ENCODE results near the gene STAP1. TPM values are rescaled to one million over a fixed set of nuclear protein-coding genes. Genes with fewer than 3 reads are reported as not detected.

Gene STAP1
- total RNA-seq, 6 donors from 2014 or later: 0.89 to 2.7 (median 1.7) TPM; not detected in 2

DNA sequence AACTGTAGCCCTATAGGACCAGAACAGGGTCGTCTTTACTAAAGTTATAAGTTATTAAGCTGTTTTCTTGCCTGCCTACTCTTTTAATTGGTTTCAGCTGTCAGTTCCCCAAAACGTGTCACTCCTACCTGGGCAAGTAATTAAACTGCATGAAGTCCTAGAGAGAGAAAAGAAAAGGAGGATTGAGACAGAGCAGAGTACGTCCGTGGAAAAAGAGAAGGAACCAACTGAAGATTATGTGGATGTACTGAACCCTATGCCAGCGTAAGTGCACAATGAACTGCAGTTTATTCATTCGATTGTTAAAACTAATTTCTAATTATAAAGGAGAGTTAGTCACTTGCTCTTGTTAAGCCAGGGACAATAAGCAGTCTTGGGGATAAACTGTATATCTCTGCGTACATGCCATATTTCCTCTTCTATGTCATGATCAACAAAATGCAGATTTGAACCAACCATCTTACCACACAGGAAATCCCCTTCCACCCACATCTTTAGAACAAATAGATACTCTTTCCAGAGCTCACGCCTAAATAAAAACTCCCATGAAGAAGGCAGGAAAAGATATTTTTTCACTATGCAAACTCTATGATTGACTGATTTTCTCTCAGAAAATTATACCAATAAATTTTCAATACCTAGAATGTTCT, 22.8 kb downstream of the STAP1 start:
- no peaks in the 10 kb centered on the region for H3K27me3 ChIP-seq
- ATAC-seq (ENCODE audit: low FRiP score in 2 of 2): no peak

DNA sequence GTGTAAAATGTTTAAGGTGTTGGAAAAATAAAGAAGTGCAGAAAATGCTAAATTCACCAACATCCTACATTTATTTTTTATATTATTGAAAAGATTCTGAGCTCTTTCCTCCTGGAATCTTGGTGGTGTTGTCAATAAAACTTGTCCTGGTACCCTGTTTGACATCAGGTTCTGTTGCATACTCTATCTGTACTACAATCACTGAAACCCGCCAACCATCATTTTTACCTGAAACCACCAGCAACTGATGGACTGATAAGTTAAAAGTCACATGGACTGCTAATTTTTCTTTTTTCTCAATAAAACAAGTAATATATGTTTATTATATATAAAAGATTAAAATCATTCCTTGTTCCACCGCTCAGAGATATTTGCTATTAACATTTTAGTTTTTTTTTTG, 23.4 kb downstream of the STAP1 start:
- H3K4me3 ChIP-seq: no peak overlapping the region
- DNase-seq (no peak), ATAC-seq (ENCODE audit: low FRiP score in 2 of 2) (no peak)
- no peak overlapping the region for H3K27ac ChIP-seq
- H3K36me3 ChIP-seq: no peaks in the 10 kb centered on the region
- TF ChIP-seq POLR2AphosphoS5 (IDR thresholded peaks at IDR 0.05): no peak
- no peak for TF ChIP-seq EP300 (IDR thresholded peaks at IDR 0.05)
- TF ChIP-seq, protein P1, sequence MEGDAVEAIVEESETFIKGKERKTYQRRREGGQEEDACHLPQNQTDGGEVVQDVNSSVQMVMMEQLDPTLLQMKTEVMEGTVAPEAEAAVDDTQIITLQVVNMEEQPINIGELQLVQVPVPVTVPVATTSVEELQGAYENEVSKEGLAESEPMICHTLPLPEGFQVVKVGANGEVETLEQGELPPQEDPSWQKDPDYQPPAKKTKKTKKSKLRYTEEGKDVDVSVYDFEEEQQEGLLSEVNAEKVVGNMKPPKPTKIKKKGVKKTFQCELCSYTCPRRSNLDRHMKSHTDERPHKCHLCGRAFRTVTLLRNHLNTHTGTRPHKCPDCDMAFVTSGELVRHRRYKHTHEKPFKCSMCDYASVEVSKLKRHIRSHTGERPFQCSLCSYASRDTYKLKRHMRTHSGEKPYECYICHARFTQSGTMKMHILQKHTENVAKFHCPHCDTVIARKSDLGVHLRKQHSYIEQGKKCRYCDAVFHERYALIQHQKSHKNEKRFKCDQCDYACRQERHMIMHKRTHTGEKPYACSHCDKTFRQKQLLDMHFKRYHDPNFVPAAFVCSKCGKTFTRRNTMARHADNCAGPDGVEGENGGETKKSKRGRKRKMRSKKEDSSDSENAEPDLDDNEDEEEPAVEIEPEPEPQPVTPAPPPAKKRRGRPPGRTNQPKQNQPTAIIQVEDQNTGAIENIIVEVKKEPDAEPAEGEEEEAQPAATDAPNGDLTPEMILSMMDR (IDR thresholded peaks at IDR 0.05): no peak
- no peak for TF ChIP-seq POLR2A (IDR thresholded peaks at IDR 0.05)
- no peaks in the 10 kb centered on the region for H3K9me3 ChIP-seq
- WGBS, 2 donors: 73 to 98% methylated on average over 2 of the region's 2 CpGs
- H3K27me3 ChIP-seq: no peaks in the 10 kb centered on the region
- H3K4me1 ChIP-seq: no peaks in the 10 kb centered on the region

More for the DNA sequence above, 22.8 kb downstream of the STAP1 start:
- TF ChIP-seq POLR2AphosphoS5 (IDR thresholded peaks at IDR 0.05) (no peak), POLR2A (IDR thresholded peaks at IDR 0.05) (no peak), EP300 (IDR thresholded peaks at IDR 0.05) (no peak)
- TF ChIP-seq, protein P1 (IDR thresholded peaks at IDR 0.05): no peak
- DNase-seq: no peak
- 51 to 68% methylated on average over 8 of the region's 8 CpGs for WGBS, 2 donors
- Histone ChIP-seq H3K27ac (no peak overlapping the region), H3K4me3 (no peak overlapping the region), H3K4me1 (no peaks in the 10 kb centered on the region), H3K9me3 (no peaks in the 10 kb centered on the region), H3K36me3 (no peaks in the 10 kb centered on the region)

DNA sequence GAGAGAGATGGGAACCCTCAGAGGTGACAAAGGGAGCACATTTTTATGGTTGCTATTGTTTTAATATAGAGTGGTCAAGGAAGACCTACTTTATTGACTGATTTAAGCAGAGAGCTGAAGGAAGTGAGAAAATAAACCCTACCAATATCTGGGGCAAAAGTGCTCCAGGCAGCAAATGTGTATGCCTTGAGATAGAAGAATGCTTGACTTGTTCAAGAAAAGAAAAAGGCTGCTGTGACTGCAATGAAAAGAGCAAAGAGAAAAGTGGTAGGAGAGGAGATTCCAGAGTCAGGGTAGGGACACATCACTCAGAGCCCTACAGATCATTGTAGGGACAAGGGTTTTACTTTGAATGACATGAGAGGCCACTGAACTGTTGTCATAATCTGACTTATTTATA, 26.0 kb downstream of the STAP1 start:
- H3K4me3 ChIP-seq: no peak overlapping the region
- H3K27me3 ChIP-seq: no peaks in the 10 kb centered on the region
- no peak overlapping the region for H3K27ac ChIP-seq
- ATAC-seq (ENCODE audit: low FRiP score in 2 of 2) (no peak), DNase-seq (no peak)
- no peaks in the 10 kb centered on the region for H3K4me1 ChIP-seq
- H3K9me3 ChIP-seq: no peaks in the 10 kb centered on the region
- TF ChIP-seq POLR2A (IDR thresholded peaks at IDR 0.05) (no peak), EP300 (IDR thresholded peaks at IDR 0.05) (no peak), POLR2AphosphoS5 (IDR thresholded peaks at IDR 0.05) (no peak)
- TF ChIP-seq, protein P1 (IDR thresholded peaks at IDR 0.05): no peak
- H3K36me3 ChIP-seq: no peaks in the 10 kb centered on the region

DNA sequence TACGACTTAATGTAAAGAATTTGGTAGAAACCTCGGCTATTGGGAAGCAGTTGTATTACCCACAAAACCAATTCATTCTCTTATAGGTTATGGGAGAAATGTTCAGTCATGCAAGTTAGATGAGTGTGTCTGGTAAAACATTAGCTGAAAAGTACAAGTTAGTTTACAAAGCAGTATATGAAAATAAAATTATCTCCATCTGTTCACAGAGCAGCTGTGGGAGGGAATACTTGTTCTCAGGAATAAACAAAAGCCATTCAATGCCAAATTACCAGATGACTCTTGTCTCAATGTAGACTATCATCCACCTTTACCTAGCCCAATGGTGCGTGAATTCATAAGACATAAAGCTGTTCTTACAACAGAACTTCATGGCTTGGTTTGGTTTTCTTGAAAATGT, 28.6 kb downstream of the STAP1 start:
- Histone ChIP-seq H3K27ac (no peak overlapping the region), H3K27me3 (no peaks in the 10 kb centered on the region), H3K36me3 (no peaks in the 10 kb centered on the region), H3K4me1 (no peaks in the 10 kb centered on the region), H3K9me3 (no peaks in the 10 kb centered on the region), H3K4me3 (no peak overlapping the region)
- WGBS, 2 donors: 87 to 97% methylated on average over 3 of the region's 3 CpGs
- no peak for TF ChIP-seq POLR2A (IDR thresholded peaks at IDR 0.05)
- ATAC-seq (ENCODE audit: low FRiP score in 2 of 2) (no peak), DNase-seq (no peak)

DNA sequence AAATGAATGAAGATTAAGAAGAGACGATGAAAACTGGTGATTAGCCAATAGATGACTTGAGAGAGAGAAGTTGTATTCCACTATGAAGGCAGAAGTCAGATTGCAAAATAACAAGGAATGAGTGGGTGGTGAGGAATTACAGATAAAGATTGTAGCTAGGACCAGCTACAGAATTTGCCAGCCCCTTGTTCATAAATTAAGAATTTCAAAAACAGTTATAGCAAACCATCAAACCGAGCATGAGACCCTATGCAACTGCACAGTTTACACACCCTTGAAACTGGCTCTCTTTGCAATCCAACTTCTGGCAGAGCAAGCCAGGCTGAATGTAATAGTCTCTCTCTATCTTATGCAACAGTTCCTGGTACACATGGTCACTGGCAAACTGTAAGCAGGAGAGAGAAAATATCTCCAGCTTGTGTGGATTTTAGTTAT, 35.2 kb downstream of the STAP1 start:
- ATAC-seq (ENCODE audit: low FRiP score in 2 of 2) (peak in 1 of 2 donors; percentile 80), DNase-seq (no peak)
- 48 to 62% methylated on average over 2 of the region's 2 CpGs for WGBS, 2 donors
- TF ChIP-seq POLR2A (IDR thresholded peaks at IDR 0.05): no peak
- no peak for TF ChIP-seq POLR2AphosphoS5 (IDR thresholded peaks at IDR 0.05)
- TF ChIP-seq EP300 (IDR thresholded peaks at IDR 0.05): no peak
- TF ChIP-seq, protein P1 (IDR thresholded peaks at IDR 0.05): no peak
- Histone ChIP-seq H3K4me1 (no peaks in the 10 kb centered on the region), H3K36me3 (no peaks in the 10 kb centered on the region), H3K9me3 (no peaks in the 10 kb centered on the region), H3K27me3 (no peaks in the 10 kb centered on the region), H3K27ac (no peak overlapping the region), H3K4me3 (no peak overlapping the region)

Measured in upper lobe of left lung (tissue), 6 donors.